ENCODE measurements around the gene RAI14.

DNA sequence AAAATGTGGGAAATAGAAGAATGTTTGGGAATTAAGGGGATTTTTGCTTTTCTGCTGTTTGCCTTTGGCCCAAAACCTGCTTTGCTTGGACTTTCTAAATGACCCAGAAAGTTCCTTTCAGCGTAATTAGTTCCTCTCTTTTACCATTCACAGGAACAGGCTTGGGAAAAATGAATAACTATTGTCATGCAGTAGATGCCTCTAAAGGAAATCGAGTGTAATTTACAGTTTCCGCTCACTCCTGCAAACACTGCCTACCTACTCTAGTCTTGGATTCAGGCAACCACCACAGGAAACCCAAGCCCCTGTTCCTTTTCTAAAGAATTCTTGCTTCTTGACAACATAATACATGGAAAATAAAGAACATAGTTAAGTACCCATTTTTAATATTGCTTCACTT is 207.8 kb downstream of the RAI14 start:
- TF ChIP-seq ELF4 (IDR thresholded peaks at IDR 0.05) (no peak), FOXM1 (IDR thresholded peaks at IDR 0.05; ENCODE audit: borderline replicate concordance) (no peak), FOXA1 (IDR thresholded peaks at IDR 0.05) (no peak), BHLHE40 (IDR thresholded peaks at IDR 0.05; ENCODE audit: borderline replicate concordance) (no peak), LEF1 (IDR thresholded peaks at IDR 0.05; ENCODE audit: borderline replicate concordance) (no peak), SP1 (IDR thresholded peaks at IDR 0.05) (no peak), NFRKB (IDR thresholded peaks at IDR 0.05) (no peak)

Data from HEK293T (cell line).